Testis (tissue), 2 donors: ENCODE results near the gene YIPF4.

Source experiments
- CTCF ChIP-seq, 3 experiments: fragments of 450-650 bp in 2 of 3; fragments of 200-600 bp in 1 of 3; sonication (generic) in 1 of 3; IDR thresholded peaks; one replicate each; pipeline ENCODE4 v1.5.1; 2016 to 2019; ENCODE audit warnings: antibody characterized with exemption in 3 of 3, mild to moderate bottlenecking in 2 of 3, moderate library complexity in 1 of 3
- POLR2A ChIP-seq: fragments of 450-650 bp; IDR thresholded peaks from one replicate; pipeline ENCODE4 v1.6.1; 2017; ENCODE audit warnings: antibody characterized with exemption, mild to moderate bottlenecking, moderate library complexity

- TF ChIP-seq POLR2A (no peak), CTCF (IDR thresholded peaks at IDR 0.05) (no peak)
Observed at GRCh38 chr2:32249731-32250236, 27.9 kb upstream of the YIPF4 start.
